HG03432 (cell line): Measurements from ENCODE around the gene SPOCK1.

Experiments used
- ATAC-seq: cut with Tn5 transposase; IDR thresholded peaks from one replicate; pipeline ENCODE4 v1.9.1; 2021; ENCODE audit warnings: mild to moderate bottlenecking, moderate library complexity; ENCODE audit not compliant: unreplicated experiment

Gene SPOCK1

DNA sequence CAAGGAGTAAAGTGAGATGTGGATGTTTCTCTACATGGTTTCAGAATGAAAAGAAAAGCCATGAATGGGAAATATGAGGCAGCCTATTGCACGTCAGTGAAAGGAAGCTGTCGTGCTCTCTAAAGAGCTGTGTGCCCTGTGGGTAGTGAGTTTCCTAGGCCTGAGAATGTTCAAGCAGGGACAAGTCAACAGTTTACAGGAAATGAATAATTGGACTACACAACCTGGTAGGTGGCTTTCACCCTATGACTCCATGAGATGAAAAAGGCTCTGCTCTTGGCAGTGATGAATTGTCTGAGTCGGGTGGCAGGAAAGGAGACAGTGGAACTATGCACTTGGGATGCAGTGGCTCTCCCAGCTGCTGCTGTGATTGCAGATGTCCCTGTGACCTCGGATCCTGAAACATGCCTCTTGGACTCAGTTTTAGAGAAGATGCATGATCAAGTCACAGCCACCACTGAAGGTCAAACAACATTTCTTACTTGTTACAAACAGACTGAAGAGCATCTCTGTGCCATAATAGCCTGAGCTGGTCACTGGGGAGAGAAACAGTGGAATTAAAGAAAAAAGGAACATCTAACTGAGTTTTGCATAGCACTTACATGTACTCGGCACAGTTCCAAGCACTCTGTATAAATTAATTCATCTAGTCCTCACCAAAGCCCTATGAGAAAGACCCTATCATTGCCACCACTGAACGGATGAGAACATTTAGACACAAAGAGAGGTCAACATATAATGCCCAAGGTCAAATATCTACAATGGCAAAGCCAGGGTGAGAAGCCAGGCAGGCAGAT, 293.7 kb downstream of the SPOCK1 start:
- no peak for ATAC-seq

DNA sequence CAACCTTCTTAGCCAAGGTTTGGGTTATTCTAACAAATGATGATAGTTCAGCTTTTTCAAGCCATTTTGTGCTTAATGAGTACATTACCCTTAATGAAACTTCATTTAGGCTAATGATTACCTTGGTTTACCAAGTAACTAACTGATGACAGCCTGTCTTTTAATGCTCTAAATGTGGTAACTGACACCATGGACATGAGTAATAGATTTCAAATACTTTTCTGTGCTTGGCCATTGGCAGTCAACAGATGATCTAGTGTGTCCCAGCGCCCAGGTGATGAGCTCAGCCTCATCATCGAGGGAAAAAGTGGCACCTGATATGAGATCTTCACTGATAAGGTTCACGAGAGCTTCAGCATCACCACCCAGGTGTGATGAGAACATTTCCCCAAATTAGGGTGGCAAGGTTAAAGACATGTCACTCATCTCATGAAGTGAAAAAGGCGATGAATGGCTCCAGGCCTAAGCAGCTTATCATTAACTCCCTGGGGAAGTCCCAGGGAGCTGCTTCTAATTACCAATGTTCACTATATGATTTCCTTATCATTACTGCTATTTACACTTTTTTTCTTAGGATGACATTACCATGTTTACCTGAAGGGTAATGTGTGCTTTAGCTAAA, 296.0 kb downstream of the SPOCK1 start:
- ATAC-seq = no peak

DNA sequence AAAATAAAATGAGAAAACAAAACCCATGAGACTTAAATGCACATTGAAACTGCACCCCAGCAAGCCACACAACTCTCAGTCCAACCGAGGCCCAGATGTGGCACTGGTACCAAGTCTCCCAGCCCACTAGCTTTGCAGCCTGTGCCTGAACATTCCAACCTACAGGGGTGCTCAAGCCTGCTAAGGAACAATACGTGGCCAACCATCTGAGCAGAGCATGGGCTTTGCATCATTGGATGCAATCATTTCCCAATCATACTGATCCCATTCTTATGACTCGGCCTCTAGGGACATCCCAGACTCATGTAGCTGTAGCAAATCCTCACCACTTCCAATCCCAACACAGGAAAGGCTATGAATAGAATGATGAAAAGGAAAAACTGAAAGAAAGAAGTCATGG, 297.2 kb downstream of the SPOCK1 start:
- no peak for ATAC-seq

DNA sequence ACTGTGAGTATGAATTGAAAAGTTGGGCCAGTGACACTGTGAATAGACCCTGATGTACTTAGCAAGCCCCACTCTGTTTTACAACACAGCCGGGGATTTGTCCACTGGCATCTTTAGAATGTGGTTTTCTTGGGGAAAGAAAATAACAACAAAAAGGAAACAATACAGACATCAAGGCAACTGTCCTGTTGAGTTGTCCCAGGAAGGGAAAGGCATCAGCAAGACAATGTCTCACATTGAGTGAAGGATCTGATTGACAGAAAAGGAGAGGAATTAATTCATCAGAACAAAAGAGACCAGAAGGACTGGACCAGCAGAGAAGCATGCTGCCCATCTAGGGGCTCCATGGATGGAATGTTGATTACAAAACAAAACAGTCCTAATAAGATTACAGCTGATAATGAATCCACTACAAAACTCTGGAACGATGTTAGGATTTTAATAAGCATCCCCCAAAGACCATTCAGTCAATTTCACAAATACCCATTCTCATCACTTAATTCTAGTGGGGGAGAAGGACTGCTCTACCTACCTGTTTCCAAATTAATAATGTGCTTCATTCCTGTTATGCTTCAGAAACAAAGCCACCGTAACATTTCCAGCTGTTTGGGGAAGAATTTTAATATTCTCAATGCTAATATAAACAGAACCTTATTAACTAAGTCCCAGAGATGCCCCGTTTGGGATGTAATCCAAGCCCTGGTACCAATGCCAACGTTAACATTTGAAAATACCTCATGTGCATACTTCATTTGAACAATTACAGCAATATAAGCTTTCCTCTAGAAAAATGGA, 298.0 kb downstream of the SPOCK1 start:
- ATAC-seq = no peak

DNA sequence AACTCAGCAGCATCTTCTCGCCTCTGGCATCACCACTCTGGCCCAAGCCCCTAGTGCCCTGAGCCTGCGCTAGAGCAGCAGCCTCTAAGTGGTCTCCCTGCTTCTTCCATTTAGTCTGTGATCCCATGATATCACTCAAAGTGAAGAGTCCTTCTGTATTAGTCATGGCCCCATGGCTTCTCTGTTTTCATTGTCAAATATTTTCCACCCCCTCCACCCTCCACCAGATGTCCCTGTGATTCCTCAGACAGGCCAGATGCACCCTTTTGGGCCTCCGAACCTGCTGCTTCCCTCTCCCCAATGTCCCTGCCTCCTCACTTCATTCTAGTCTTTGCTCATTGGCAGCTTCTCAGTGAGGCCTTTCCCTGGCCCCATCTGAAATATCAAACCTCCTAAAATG, 299.2 kb downstream of the SPOCK1 start:
- no peak for ATAC-seq

DNA sequence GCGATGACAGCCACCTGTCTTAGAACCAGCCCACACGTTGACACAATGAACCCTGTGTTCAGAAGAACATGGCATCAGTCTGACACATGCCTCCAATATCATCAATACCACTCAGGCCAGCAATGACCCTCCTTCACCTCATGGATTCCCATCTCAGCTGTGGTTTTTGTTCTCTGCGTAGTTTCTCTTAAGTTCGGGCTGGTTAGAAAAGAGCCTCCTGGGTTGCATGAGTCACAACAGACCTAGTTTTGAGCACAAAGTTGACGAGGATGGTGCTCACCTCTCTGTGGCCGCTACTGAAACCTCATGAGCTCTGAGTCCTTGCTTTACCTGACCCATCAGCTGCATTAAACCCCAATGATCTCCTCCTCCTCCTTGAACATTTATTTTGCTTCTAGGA, 299.9 kb downstream of the SPOCK1 start:
- no peak for ATAC-seq

DNA sequence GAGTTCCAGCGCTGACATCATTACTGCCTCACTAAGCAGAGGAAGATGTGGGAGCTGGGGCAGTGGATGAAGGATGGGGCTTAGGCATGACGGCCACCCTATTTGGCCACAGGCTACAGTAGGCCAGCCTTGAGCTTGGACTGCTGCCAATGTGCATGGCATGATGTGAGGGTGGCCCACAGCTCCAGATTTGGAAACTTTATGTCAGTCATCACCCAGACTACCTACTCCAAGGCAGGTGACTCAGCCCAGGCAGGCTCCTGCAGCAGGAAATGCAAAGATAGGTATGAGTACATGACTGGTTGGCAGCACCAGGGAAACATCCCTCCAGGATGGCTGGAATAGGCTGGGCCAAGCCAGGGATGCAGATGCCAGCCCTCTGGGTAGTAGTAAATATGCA, 303.6 kb downstream of the SPOCK1 start:
- no peak for ATAC-seq

DNA sequence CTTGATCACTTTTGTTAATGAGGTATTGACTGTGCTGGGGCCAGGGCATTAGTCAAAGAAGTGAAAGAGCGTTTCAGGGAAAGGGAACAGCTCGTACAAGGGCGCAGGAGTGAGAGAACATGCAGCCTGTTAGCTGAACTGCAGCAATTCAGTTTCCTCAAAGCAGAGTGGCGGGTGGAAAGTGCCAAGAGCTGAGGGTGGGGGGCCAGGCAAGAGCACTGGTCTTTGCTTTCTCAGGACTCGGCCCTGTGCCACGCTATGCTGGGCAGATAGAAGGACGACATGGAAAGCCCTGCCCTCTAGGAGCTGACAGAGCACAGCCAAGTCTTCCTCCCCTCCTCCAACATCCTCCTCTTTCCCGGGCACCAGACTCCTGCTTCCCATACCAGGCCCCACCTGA, 304.8 kb downstream of the SPOCK1 start:
- no peak for ATAC-seq

DNA sequence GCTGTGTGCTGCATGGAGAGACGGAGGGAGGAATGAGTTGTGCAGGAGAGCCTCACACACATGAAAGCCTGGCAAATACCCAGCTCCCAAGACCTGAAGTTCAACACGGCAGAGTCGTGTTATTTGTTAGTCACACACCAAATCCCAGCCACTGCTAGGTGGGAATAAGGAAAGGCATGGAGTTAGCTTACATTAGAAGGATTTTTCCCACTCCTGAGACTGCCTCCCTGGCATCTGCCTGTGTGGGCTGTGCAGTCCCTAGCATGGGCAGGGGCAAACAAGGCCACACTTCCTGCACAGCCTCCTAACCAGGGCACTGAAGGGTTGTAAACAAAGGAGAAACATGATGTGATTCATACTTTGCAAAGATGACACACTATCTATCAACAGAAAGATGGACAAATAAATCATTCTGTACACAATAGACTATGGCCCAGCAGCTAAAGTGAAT, 306.8 kb downstream of the SPOCK1 start:
- no peak for ATAC-seq

DNA sequence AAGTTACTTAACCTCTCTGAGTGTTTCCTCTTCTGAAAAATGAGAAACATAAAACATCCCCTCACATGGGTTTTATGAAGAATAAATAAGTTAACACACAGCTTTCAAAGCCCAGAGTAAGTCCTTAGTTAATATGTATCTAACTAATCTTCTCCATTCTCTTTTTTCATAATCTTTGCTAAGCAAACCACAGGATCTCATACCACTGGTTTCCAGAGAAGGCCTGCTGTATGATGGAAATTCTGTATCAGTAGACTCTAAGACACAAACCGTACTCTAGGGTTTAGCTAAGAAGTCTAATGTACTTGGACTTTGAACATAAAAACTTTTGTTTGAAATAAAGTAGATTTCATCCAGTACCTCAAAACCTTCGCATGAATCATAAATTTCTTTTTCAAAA, 307.9 kb downstream of the SPOCK1 start:
- ATAC-seq = no peak

DNA sequence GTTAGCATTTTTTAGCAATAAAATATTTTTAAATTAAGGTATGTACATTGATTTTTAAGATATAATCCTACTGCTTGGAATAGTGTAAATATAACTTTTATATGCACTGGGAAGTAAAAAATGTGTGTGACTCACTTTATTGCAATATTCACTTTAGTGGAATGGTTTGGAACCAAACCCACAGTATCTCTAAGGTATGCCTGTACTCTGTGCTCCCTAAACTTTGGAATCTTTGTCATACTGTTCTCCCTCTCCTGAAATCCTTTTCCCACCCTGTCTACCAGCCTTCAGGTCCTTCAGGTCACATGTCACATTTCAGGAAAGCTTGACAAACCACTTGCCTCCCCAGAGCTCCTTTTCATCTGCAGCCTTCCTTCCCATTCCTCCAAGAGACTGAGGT, 308.7 kb downstream of the SPOCK1 start:
- ATAC-seq = no peak

DNA sequence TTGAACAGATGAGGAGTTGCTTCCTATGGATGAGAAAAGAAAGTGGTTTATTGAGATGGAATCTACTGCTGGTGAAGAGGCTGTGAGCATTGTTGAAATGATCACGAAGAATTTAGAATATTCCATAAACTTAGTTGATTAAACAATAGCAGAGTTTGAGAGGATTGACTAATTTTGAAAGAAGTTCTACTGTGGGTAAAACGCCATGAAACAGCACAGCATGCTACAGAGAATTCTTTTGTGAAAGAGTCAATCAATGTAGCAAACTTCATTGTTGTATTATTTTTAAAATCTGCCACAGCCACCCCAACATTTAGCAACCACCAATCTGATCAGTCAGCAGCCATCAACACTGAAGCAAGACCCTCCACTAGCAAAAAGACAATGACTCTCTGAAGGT, 309.1 kb downstream of the SPOCK1 start:
- ATAC-seq = no peak

DNA sequence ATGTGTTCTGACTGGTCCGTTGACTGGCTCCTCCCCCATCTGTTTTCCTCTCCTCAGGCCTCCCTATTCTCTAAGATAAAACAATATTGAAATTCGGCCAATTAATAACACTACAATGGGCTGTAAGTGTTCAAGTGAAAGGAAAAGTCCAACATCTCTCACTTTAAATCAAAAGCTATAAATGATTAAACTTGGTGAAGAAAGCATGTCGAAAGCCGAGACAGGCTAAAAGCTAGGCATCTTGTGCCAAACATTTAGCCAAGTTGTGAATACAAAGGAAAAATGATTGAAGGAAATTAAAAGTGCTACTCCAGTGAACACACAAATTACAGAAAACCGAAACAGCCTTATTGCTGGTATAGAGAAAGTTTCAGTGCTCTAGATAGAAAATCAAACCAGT, 310.6 kb downstream of the SPOCK1 start:
- no peak for ATAC-seq

DNA sequence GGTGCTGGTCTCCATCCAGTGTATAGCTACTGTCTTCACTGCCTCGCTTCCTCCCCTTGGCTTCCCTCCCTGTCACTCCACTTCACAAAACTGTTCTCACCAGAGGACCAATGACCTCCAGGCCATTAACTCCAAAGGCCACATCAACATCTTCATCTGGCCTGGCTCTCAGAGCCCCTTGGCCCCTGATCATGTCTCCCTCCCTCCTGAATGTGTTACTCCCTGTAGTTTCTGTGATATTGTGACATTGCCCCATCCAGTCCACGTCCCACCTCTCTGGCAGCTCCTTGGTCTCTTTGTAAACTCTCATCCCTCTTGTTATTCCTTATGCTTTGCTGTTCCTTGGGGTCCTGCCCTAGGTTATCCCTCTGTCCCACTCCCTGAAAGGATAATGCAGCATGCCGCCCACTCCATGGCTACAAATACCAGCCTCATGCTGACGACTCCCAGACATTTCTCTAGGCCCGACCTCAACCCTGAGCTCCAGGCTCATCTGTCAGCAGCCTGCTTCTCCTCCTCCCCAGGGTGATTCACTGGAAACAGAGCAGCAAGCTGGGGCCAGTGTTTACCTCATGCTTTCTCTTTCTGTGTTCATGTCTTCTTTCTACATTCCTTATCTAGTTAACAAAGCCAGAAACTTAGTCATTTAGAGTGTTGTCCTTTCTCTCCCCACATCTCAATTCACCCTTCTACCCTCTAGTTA, 312.2 kb downstream of the SPOCK1 start:
- ATAC-seq = no peak

DNA sequence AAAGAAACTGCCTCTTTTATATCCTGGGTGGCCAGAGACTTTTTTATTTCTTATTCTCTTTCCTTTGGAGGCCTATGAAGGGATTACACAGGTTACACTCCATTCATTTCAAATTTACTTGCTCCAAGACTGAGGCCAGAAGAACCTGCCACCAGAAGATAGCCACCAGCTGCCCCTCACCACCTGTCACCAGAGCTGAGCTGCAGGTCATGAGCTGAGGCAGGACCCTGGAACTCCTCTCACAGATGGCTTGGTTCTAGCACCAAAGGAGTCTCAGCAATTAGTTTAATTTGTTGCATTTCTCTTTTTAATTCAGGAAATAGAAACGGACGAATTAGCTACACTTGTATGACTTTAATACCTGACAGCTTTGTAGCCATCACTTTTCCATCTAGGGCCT, 313.9 kb downstream of the SPOCK1 start:
- no peak for ATAC-seq

DNA sequence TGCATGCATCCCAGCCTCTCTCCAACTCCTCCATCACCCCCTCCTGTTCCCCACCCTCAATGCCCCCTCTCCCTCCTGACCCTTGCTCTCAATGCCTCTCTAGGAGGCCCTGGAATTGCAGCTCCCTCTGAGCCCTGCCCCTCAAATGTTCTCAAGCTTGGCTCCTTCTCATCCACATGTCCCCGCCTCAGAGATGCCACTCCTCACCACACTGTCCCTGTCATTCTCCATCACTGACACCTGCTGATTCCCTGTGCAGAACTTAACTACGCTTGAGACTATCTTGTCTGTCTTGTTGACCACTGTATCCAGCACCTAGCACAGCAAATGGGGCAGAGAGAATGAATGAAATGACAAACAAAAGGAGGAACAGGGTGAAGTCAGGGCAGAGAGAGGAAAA, 314.4 kb downstream of the SPOCK1 start:
- no peak for ATAC-seq

DNA sequence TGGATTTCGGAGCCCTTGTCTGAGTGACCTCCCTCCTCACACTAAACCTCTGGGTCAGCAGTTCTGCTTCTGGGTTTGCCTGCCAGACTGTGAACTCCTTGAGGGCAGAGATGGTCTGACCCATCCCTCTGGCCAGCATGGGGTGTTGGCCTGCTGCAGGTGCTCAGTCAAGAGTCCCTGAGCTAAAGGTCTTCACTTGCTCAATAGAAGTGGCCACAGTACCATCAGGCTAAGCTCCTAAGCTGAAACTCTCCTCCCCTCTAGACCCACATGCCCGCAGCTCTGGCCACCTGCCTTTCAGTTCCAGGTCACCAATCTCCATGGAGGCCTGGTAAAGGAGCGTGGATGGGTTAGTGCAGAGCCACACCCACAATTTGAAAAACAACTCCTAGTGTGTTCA, 316.6 kb downstream of the SPOCK1 start:
- no peak for ATAC-seq

DNA sequence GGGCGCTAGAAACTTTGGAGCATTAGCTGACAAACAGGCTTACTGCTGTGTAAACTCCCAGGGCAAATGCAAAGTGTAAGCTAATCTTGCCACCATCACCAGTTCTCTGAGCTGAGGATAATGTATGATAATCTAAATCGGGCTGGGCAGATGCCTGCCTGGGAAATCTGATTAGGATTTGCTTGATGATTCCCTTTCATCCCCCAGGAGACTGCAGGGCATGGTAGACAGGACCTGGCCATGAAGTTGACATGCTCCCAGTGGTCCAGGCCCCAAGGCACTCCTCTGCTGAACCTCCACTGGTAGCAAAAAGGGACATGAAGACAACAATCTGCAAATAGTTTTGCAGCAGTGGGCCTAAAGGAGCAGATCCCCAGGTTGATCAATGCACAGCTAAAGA, 317.5 kb downstream of the SPOCK1 start:
- ATAC-seq = no peak

DNA sequence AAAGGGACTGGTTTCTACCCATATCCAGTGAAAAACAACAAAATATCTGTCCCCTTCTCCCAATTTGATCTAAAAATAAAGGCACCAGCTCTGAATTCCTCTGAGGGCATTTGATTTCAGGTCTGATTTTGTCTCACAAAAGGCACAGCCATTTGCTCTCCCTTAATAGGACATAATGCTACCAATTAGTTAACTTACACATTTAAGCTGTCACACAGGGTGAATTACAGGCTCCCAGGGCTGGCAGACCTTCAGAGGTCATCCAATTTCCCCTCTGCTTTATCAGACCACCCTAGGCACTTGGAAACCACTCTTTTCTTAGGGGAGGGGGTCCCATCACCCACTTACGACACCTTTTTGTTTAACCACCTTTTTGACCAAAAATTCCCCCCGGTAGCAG, 319.9 kb downstream of the SPOCK1 start:
- ATAC-seq = no peak

DNA sequence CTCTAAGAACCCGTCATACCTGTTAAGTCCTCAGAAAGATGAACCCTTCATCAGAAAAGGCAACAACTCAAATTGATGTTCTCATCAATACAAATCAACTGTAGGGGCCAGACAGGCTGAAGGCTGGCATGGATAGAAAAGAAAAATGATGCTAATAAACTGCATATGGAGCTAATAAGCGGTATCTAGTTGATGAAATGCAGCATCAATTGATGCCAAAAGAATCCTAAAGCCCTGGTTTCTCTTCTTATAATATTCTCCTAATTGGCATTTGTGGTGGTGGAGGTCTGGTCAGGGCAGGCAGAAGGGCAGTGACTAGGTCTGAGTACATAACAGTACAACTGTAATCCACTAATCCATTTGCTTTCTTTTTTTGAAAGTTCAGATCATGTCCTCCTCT, 322.5 kb downstream of the SPOCK1 start:
- no peak for ATAC-seq

DNA sequence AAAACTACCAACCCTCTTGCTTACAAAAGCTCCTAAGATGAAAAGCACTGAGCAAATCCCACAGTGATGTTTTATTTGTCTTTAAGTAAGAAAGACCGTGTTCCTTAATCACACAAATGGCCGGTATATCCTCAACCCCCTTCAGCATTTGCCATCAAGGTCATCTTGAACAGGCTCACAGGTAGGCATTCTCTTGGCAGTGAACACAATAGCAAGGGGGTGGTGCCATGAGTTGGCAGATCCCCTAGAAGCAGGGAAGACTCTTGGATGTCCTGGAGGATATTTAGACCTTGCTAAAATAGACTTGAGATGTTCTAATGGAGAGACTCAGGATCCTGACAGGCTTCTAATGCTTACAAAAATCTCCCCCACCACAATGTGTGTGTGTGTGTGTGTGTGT, 323.0 kb downstream of the SPOCK1 start:
- ATAC-seq = no peak
